GM13976 (cell line): ENCODE measurements around the gene ZNF429.

Experiments used
- DNase-seq: peaks from one replicate; pipeline ENCODE4 v3.0.0; 2012; ENCODE audit warnings: low spot score
- in situ Hi-C: fragments of 300-500 bp; cut with MboI; formaldehyde crosslinking; loops from one replicate; pipeline ENCODE4 v1.12.0; 2022; ENCODE audit warnings: low sequenced_read_pairs, mixed read lengths, inconsistent platforms; ENCODE audit not compliant: unreplicated experiment
- TF ChIP-seq, protein P1 (sequence below): IDR thresholded peaks from 2 replicates; pipeline ENCODE4 v1.5.1; 2012; ENCODE audit warnings: borderline replicate concordance, mild to moderate bottlenecking; ENCODE audit not compliant: insufficient read depth; ENCODE audit errors: extremely low read depth, missing control alignments, control extremely low read depth

ZNF429 gene

DNA sequence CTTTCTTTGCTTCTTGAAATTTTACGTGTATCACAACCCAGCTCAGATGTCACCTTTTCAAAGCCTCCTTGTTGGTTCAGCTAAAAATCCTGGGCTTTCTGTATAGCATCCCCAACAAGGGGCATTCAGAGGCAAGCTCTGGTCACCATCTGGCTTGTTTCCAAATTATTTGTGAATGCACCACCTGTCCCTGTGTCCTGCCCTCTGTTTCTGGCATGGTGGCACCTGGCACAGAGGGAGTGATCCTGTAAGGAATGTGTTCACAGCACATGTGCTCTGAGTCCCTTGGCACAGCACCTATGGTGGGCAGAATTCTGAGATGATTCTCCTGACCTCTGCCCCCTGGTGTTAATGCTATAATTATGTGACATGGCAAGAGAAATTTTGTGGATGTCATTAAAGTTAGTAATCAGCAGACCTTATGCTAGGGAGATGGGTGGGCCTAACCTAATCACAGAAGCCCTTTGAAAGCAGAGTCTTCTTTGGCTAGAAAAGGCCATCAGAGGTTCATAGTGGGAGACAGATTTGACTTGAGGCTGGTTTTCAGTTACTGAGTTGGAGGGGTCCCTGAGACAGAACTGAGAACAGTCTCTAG, 76.3 kb downstream of the ZNF429 start:
- in situ Hi-C loops, result no loop called here
- no peak for DNase-seq
- TF ChIP-seq, protein P1, sequence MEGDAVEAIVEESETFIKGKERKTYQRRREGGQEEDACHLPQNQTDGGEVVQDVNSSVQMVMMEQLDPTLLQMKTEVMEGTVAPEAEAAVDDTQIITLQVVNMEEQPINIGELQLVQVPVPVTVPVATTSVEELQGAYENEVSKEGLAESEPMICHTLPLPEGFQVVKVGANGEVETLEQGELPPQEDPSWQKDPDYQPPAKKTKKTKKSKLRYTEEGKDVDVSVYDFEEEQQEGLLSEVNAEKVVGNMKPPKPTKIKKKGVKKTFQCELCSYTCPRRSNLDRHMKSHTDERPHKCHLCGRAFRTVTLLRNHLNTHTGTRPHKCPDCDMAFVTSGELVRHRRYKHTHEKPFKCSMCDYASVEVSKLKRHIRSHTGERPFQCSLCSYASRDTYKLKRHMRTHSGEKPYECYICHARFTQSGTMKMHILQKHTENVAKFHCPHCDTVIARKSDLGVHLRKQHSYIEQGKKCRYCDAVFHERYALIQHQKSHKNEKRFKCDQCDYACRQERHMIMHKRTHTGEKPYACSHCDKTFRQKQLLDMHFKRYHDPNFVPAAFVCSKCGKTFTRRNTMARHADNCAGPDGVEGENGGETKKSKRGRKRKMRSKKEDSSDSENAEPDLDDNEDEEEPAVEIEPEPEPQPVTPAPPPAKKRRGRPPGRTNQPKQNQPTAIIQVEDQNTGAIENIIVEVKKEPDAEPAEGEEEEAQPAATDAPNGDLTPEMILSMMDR, result no peak

DNA sequence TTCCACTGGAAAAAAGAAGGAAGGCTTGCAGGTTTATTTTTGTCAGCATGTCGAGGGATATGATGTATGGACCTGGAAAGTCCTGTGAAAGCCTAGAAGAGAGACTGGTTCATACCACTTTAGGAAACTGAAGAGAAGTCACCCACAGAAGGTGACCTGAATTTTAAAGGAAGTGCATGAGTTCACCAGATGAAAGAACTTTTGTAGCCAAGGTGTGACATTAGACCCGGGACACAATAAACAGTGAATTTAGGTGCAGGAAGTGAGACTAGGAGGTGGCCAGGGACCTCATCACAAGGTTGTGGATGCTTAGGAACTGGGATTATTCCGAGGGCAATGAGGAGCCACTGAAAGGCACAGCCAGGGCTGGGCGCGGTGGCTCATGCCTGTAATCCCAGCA, 79.1 kb downstream of the ZNF429 start:
- DNase-seq, result no peak
- in situ Hi-C loops, result no loop called here
- TF ChIP-seq, protein P1, result no peak

DNA sequence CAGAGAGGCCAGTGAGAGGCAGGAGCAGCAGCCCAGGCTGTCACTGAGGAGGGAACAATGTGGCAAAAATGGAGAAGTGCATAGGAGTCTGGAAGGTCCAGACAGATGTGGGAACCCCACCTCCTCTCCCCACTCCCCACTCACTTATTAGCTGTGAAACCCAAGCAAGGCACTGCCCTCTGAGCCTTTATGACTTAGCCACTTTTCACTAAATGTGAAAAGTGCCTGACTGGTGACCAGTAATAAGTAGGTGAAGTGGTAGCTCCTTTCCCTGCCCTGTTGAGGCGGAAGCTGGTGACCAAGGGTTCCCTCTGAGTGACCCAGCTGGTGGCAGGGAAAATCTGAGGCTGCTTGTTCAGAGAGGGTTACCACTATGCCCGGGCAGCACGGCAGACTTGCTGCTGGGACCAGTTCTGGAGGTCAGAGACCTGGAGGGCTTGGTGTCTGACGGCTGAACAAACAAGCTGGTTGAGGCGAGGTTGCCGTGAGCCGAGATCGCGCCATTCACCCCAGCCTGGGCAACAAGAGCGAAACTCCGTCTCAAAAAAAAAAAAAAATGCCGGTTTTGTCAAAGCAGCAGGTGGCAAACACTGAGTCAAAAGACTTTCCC, 80.0 kb downstream of the ZNF429 start:
- TF ChIP-seq, protein P1, result no peak
- DNase-seq, result no peak
- in situ Hi-C loops, result no loop called here

DNA sequence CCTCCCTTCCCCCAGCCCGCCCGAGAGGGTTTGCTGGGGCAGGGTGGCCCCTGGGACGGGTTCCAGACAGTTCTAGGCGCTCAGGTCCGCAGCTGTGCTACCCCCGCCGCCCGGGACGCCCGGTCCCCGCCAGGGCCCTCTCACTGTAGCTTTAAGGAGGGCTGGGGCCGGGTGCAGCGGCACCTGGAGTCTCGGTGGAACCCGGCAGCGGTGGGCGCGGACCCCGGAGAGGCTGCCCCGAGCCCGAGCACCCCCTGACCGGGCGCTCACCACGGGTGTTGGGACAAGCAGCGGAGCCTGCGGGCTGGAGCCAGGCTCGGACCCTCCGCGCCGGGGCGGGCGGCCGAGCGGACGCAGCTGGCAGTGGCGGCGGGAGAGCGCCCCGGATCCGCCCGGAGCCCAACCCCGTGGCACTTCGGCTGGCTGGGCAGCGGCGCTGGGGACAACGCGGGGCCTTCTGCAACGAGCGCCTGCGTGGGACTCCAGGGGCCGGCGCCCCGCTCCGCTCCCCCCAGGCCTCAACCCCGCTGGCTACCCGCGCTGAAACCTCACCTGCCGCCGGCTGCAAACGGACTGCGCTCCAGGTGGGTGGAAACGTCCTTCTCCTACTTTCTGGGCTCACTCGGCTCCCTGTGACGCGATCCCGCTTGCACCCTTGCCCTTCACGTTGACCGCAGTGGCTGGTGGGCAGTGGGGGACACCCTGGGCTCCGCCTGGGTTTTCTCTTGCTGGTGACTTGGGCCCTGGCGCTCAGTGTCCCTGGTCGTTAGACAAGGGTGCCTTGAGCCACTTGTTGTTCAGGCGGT, 81.1 kb downstream of the ZNF429 start:
- DNase-seq, result no peak
- in situ Hi-C loops, result no loop called here
- TF ChIP-seq, protein P1, result no peak

DNA sequence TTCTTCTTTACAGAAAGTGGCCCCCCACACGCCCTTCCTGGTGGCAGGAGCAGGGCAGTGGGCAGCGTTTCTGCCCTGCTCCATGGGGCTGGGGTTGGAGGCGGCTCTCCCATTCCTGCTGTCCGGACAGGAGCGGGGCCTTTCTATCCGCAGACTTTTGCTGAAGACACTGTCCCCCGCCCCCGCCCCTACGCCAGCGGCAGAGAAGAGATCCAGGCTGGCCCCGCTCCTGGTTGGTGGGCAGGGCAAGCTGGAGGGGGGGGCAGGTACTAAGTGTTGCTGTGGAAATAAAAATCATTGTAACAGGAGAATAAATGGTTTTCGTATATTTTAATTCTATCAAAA, 81.7 kb downstream of the ZNF429 start:
- DNase-seq, result no peak
- TF ChIP-seq, protein P1, result no peak
- in situ Hi-C loops, result no loop called here

DNA sequence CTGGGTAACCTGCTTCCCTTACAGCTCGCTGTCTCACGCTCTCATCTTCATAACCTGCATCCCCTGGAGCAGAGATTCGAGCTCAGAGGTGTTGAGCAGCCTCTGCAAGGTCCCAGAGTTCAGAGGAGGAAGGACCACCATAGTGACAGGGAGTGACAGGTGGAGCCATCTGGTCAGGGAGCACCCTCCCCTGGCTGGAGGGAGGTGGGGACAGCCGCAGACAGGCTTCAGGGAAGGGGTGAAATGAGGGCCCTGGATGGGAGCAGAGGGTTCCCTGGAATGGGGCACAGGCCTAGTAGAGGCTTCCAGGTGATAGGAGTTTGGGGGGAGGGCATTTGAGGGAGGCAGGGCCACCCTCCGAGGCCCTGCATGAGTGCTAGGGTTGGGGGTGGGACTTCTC, 82.1 kb downstream of the ZNF429 start:
- no peak for DNase-seq
- in situ Hi-C loops, result no loop called here
- TF ChIP-seq, protein P1, result no peak
